ENCODE measurements around the gene ZNF273.
"Not testable (repeated sequence)": the region's sequence is repeated elsewhere in the genome, so short reads cannot be mapped to it uniquely, and the experiment has no call there.

ZNF273 gene

DNA sequence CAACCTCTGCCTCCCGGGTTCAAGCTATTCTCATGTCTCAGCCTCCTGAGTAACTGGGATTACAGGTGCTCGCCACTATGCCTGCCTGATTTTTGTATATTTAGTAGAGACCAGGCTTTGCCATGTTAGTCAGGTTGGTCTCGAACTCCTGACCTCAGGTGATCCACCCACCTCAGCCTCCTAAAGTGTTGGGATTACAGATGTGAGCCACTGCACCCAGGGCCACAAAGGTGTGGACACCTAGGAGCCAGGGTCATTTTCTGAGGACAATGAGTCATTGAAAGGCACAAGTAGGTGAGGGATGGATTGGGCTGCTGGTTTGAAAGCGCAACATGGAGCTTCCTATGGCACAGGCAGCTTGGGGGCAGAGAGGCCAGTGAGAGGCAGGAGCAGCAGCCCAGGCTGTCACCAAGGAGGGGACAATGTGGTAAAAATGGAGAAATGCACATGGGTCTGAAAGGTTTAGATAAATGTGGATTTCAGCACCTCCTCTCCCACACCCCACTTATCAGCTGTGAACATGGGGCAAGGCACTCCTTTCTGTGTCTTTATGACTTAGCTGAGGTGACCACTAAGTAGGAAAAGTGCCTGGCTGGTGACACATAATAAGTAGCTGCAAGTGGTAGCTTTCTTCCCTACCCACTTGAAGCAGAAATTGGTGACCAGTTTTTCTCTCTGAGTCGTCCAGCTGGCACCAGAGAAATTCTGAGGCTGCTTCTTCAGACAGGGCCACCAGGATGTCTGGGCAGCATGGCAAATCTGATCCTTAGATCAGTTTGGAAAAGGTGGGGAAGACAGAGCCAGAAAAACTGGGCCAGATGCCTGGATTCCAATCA lies 41.8 kb downstream of the ZNF273 start:
- not testable (repeated sequence) for DNase-seq (ENCODE audit: low read depth in 1 of 2, low spot score in 1 of 2)

DNA sequence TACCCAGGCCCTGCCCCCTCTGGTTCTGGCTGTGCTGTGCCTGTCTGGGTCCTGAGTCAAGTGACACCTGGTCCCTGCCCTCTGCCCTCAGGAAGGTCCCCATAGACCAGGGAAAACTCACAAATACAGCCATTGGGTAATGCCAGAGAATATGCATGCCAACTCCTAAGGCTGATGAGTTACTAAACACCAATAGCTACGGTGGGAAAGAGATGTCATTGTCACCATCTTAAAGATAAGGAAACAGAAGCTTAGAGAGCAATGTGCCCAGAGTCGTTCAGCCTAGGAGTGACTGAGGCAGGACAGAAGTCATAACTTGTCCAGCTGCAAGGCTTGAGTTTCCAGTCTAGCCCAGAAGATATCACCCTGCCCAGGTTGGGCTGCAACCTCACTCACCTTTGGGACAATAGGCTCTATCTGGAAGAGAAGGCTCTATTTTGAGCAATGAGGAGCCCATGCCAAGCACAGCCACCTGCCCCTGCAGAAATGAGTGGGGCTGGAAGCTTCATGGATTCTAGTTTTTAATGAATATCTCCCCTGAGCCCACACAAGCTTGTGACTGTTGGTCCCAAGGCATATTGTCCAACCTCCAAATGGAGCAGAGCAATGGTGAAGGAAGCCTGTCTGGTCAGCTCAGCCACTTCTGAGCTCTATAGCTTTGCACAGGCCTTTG lies 42.6 kb downstream of the ZNF273 start:
- DNase-seq (ENCODE audit: low read depth in 1 of 2, low spot score in 1 of 2): no peak

DNA sequence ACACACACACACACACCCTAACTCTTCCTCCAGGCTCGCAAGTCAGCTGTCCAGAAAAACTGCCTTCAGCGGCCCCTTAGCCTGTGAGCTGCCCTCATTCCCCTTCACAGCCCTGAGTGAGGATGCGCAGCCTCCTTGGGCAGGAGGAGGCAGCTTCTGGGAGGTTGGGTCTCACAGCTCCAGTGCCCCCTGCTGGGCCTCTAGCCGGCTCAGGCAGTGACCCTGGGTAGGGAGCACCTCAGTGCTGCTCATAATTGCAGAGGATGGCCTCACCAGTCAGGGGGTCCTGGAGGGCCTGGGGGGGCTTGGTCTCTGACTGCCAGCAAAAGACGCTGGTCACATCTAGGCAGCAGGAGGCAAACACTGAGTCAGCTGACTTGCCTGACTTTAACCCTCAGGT lies 43.7 kb downstream of the ZNF273 start:
- no peak for DNase-seq (ENCODE audit: low read depth in 1 of 2, low spot score in 1 of 2)

DNA sequence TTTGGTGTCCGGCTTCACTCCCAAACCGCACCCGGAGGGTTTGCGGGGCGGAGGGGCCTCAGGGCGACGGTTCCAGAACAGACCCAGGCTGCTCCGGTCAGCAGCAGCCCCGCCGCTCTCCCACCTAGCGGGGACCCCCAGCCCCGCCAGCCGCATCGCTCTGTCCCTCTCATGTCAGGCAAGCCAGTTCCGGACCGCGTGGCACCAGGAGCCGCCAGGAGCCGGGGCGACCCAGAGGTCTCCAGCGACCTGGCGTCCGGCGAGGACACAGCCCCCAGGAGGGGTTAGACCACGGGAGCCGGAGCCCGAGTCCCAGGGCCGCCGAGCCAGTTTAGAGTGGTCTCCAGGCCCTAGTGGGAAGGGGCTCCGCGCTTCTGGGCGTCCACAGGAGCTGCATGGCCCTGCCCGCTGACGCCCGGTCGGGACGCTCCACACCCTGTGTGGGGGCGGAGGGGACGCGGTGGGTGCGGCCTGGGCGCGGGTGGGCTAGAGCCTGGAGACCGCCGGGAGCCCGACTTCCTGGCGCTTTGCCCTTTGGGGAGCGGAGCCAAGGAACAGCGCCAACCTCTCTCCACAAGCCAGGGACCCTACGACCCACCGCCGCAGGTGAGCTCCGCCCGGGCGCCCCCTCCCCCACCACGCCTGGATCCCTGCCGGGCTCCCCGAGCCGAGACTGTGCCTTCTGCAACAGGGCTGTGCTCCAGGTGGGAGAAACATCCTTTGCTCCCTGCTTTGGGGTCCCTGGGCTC lies 44.4 kb downstream of the ZNF273 start:
- DNase-seq (ENCODE audit: low read depth in 1 of 2, low spot score in 1 of 2): no peak

DNA sequence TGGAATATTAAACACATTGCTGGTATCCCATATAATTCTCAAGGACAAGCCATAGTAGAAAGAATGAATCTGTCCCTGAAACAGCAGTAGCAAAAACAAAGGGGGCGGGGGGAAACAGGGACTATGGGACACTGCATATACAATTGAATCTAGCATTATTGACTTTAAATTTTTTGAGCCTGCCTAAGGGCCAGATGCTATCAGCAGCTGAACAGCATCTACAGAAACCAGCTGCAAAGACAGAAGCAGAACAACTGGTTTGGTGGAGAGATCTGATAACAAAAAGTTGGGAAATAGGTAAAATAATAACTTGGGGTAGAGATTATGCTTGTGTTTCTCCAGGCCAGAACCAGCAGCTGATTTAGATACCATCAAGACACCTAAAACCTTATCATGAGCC lies 45.7 kb downstream of the ZNF273 start:
- not testable (repeated sequence) for DNase-seq (ENCODE audit: low read depth in 1 of 2, low spot score in 1 of 2)

DNA sequence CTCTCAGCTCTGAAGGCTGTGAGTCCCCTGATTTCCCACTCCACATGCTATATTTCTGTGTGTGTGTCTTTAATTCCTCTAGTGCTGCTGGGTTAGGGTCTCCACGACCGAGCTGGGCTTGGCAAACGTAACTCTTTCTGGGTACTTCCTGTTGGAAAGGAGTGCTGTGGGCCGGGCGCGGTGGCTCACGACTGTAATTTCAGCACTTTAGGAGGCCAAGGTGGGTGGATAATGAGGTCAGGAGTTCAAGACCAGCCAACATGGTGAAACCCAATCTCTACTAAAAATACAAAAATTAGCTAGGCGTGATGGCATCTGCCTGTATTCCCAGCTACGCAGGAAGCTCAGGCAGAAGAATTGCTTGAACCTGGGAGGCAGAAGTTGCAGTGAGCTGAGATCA lies 47.6 kb downstream of the ZNF273 start:
- DNase-seq (ENCODE audit: low read depth in 1 of 2, low spot score in 1 of 2): not testable (repeated sequence)

DNA sequence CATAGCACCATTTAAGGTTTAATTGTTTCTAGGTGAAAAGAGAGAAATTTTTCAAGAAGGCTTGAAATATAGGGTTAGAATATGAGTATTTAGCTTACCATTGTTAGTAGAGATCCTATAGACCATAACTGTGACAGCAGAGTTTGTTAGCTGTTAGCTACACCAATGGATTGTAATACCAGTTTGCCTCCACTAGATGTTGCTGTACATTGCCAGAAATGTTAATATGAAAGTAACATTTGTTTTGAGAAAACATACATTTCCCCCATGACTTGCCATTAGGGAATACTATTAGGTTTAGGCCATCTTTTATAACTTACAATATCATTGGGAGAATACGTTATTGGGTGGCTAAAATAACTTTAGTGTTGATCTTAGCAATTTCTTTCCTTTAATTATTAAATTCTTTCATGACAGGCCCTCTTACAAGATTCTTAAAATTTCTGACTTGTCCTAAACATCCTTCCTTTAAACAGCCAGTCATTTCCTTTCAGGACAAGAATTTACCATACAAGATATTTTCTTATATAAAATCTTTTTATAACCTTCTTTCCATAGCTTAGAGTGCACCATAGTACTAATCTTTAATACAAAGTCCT lies 48.3 kb downstream of the ZNF273 start:
- DNase-seq (ENCODE audit: low read depth in 1 of 2, low spot score in 1 of 2): no peak

DNA sequence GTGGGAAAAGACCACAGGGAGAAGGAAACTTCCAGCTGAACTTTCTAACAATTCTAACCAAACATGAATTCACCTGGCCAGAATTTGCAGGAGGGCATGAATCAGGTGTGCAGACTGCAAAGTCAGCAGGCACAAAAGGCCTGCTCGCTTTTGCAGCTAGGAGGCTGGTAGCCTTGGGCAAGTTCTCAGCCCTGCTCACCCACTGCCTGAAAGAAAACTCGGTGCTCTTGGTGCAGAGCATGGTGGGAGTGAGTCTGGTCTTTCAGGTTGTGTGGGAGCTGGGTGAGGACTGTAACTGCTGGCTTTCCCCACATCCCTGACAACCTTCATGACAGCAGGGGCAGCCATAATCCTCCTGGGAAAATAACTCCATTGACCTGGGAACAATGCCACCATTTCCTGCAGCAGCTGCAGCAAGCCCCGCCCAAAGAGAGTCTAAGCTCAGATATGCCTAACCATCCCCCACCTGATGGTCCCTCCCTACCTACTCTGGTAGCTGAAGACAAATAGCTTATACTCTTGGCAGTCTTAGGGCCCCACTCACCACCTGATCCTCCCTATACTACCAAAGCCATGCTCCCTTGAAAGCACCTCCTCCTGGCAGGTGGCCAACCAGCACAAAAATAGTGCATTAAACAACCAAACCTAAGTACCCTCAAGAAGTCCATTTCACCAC lies 56.1 kb downstream of the ZNF273 start:
- DNase-seq (ENCODE audit: low read depth in 1 of 2, low spot score in 1 of 2): no peak

DNA sequence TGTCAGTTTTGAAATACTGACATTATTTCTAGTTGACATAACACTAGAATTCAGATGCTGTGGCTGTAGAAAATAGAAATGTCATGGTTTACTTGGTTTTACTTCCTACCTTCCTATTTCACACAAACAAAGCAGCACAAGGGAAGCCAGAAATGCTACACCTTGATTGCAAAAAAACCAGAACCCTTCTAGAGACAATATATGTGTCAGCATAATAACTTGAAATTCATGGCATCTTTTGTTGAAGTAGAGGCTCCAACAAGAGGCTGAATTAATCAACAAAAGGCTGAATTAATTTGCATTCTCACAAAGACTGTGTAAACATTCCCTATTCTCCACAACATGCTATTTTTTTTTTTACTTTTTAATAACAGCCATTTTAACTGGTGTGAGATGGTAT lies 62.5 kb downstream of the ZNF273 start:
- no peak for DNase-seq (ENCODE audit: low read depth in 1 of 2, low spot score in 1 of 2)

DNA sequence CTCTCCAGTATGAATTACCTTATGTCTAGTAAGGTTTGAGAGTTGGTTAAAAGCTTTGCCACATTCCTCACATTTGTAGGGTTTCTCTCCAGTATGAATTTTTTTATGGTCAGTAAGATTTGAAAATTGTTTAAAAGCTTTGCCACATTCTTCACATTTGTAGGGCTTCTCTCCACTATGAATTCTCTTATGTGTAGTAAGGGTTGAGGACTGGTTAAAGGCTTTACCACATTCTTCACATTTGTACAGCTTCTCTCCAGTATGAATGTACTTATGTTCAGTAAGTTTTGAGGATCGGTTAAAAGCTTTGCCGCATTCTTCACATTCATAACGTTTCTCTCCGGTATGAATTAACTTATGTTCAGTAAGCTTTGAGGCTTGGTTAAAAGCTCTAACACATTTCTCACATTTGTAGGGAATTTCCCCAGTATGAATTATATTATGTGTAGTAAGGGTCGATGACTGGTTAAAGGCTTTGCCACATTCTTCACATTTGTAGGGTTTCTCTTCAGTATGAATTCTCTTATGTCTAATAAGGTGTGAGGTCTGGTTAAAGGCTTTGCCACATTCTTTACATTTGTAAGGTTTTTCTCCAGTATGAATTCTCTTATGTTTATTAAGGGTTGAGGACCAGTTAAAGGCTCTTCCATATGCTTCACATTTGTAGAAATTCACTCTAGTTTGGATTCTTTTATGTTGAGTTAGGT lies 75.6 kb downstream of the ZNF273 start:
- DNase-seq (ENCODE audit: low read depth in 1 of 2, low spot score in 1 of 2): no peak
